ENCODE data around the gene RGS3. TPM values are rescaled to one million over a fixed set of nuclear protein-coding genes. Genes with fewer than 3 reads are reported as not detected.

Gene RGS3
- total and polyA plus RNA-seq, 10 of the 15 experiments (the other 5 are each of a cell fraction or from before 2014, with no cell fraction given), result 2.9 to 138 (median 28.8) TPM

GRCh38 chr9:113606510-113606909, 143.0 kb downstream of the RGS3 start:
- SMC1A ChIA-PET (ENCODE audit: uncharacterized antibody, unreplicated experiment), result interaction anchor here (0.5 to 2.3 kb wide), 7 partner anchors 10 to 814 kb away, joined by 3 to 9 read pairs (median 4); no protein-coding TSS in a partner anchor
- no TSS peak for BruUV-seq (replicated peaks)
- H3K9me3 ChIP-seq (replicated peaks; ENCODE audit: control insufficient read depth, insufficient read depth, low read length), result no peaks in the 10 kb centered on the region

DNA sequence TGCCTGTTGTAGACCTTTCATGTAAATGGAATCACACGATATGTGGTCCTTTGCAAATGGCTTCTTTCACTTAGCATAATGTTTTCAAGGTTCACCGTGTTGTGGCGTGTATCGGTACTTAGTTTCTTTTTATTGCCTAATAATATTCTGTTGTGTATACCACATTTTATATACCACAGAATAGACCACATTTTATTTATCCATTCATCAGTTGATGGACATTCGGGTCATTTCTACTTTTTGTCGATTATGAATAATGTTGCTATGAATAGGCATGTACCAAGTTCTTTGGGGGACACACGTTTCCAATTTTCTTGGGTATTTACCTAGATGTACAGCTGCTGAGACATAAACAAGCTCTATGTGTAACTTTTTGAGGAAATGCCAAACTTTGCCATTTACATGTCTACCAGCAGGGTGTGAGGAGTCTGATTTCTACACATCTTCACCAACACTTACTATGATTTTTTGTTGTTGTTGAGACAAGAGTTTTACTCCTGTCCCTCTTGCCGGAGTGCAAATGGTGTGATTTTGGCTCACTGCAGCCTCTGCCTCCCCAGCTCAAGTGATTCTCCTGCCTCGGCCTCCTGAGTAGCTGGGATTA, 144.7 kb downstream of the RGS3 start:
- no peak for DNase-seq (ENCODE audit: low read depth, low spot score)
- POLR2A ChIA-PET, result interaction anchor here (1.2 kb wide), 1 partner anchor 16 kb away, joined by 3 read pairs; no protein-coding TSS in a partner anchor
- in situ Hi-C loops (cut with MboI) (no loop called here), intact Hi-C loops (cut with micrococcal nuclease; ENCODE audit: unreplicated experiment) (no loop called here)
- H3K9me3 ChIP-seq (replicated peaks; ENCODE audit: control insufficient read depth, insufficient read depth, low read length), result no peaks in the 10 kb centered on the region
- SMC1A ChIA-PET (ENCODE audit: uncharacterized antibody, unreplicated experiment), result no interaction called here
- RAD21 ChIA-PET (ENCODE audit: unreplicated experiment), result no interaction called here
- H3K27me3 ChIP-seq (replicated peaks in 1 of 2; ENCODE audit: control insufficient read depth in 2 of 2, insufficient read depth in 2 of 2, low read length in 1 of 2), result no peaks in the 10 kb centered on the region
- WGBS (ENCODE audit: insufficient coverage, insufficient replicate concordance, low lambda C conversion rate, missing lambda C conversion rate), result 66% methylated on average over 9 of the region's 9 CpGs
- FAIRE-seq, result no peak
- H4K20me1 ChIP-seq (ENCODE audit: control insufficient read depth, insufficient read depth), result no peaks in the 10 kb centered on the region
- H3K4me3 ChIP-seq, result no peak overlapping the region
- H3K27ac ChIP-seq (ENCODE audit: control insufficient read depth, insufficient read depth), result no peak overlapping the region
- no peak overlapping the region for H2AFZ ChIP-seq (ENCODE audit: control insufficient read depth, low read depth, low read length)
- no peak for ATAC-seq
- no peaks in the 10 kb centered on the region for H3K79me2 ChIP-seq (ENCODE audit: control insufficient read depth, insufficient read depth, low read length)
- BruUV-seq (replicated peaks), result no TSS peak
- H3K4me2 ChIP-seq (ENCODE audit: control insufficient read depth, insufficient read depth), result no peak overlapping the region
- no peak for TF ChIP-seq DPF2 (IDR thresholded peaks at IDR 0.05)
- no peak for TF ChIP-seq ZZZ3 (IDR thresholded peaks at IDR 0.05; ENCODE audit: control insufficient read depth, insufficient read length, low read depth)
- no peak for TF ChIP-seq YBX1 (IDR thresholded peaks at IDR 0.05)
- no peak for TF ChIP-seq ESRRA (IDR thresholded peaks at IDR 0.05; ENCODE audit: low read length)
- TF ChIP-seq, protein P1, sequence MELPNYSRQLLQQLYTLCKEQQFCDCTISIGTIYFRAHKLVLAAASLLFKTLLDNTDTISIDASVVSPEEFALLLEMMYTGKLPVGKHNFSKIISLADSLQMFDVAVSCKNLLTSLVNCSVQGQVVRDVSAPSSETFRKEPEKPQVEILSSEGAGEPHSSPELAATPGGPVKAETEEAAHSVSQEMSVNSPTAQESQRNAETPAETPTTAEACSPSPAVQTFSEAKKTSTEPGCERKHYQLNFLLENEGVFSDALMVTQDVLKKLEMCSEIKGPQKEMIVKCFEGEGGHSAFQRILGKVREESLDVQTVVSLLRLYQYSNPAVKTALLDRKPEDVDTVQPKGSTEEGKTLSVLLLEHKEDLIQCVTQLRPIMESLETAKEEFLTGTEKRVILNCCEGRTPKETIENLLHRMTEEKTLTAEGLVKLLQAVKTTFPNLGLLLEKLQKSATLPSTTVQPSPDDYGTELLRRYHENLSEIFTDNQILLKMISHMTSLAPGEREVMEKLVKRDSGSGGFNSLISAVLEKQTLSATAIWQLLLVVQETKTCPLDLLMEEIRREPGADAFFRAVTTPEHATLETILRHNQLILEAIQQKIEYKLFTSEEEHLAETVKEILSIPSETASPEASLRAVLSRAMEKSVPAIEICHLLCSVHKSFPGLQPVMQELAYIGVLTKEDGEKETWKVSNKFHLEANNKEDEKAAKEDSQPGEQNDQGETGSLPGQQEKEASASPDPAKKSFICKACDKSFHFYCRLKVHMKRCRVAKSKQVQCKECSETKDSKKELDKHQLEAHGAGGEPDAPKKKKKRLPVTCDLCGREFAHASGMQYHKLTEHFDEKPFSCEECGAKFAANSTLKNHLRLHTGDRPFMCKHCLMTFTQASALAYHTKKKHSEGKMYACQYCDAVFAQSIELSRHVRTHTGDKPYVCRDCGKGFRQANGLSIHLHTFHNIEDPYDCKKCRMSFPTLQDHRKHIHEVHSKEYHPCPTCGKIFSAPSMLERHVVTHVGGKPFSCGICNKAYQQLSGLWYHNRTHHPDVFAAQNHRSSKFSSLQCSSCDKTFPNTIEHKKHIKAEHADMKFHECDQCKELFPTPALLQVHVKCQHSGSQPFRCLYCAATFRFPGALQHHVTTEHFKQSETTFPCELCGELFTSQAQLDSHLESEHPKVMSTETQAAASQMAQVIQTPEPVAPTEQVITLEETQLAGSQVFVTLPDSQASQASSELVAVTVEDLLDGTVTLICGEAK (IDR thresholded peaks at IDR 0.05; ENCODE audit: borderline replicate concordance), result no peak
- TF ChIP-seq POU2F2 (IDR thresholded peaks at IDR 0.05; ENCODE audit: borderline replicate concordance, low read depth, low read length), result no peak
- H3K4me1 ChIP-seq (ENCODE audit: control insufficient read depth, insufficient read depth, low read length), result no peaks in the 10 kb centered on the region
- no peak overlapping the region for H3K9ac ChIP-seq (ENCODE audit: control insufficient read depth, insufficient read depth, low read length)
- no peaks in the 10 kb centered on the region for H3K36me3 ChIP-seq (ENCODE audit: control insufficient read depth in 2 of 2, insufficient read depth in 2 of 2, low read length in 1 of 2)
- CTCF ChIA-PET, result interaction anchor here (1.0 to 2.8 kb wide), 2 partner anchors 47 to 162 kb away, joined by 3 to 10 read pairs; no protein-coding TSS in a partner anchor

More at GRCh38 chr9:113606510-113606909, 143.0 kb downstream of the RGS3 start:
- no peak overlapping the region for H3K27ac ChIP-seq (ENCODE audit: control insufficient read depth, insufficient read depth)
- ChIA-PET CTCF (interaction anchor here (1.0 to 2.8 kb wide), 6 partner anchors 14 to 160 kb away, joined by 3 to 14 read pairs (median 4); no protein-coding TSS in a partner anchor), RAD21 (ENCODE audit: unreplicated experiment) (interaction anchor here (0.6 to 1.2 kb wide), 3 partner anchors 25 to 49 kb away, joined by 3 to 4 read pairs (median 4); no protein-coding TSS in a partner anchor), POLR2A (no interaction called here)
- no peak overlapping the region for H3K9ac ChIP-seq (ENCODE audit: control insufficient read depth, insufficient read depth, low read length)
- no peaks in the 10 kb centered on the region for H4K20me1 ChIP-seq (ENCODE audit: control insufficient read depth, insufficient read depth)
- peaks cover 7% of the 10 kb centered on the region; the same call in 1 of the 2 replicates for H3K4me1 ChIP-seq (ENCODE audit: control insufficient read depth, insufficient read depth, low read length)
- H3K27me3 ChIP-seq (replicated peaks in 1 of 2; ENCODE audit: control insufficient read depth in 2 of 2, insufficient read depth in 2 of 2, low read length in 1 of 2), result no peaks in the 10 kb centered on the region
- FAIRE-seq (no peak), ATAC-seq (no peak), DNase-seq (ENCODE audit: low read depth, low spot score) (no peak)
- H3K79me2 ChIP-seq (ENCODE audit: control insufficient read depth, insufficient read depth, low read length), result no peaks in the 10 kb centered on the region
- no peak overlapping the region for H2AFZ ChIP-seq (ENCODE audit: control insufficient read depth, low read depth, low read length)
- 56% methylated on average over 6 of the region's 6 CpGs for WGBS (ENCODE audit: insufficient coverage, insufficient replicate concordance, low lambda C conversion rate, missing lambda C conversion rate)
- intact Hi-C loops (cut with micrococcal nuclease; ENCODE audit: unreplicated experiment), result no loop called here
- in situ Hi-C loops (cut with MboI), result no loop called here
- no peak overlapping the region for H3K4me3 ChIP-seq
- TF ChIP-seq EGR1 (IDR thresholded peaks at IDR 0.05; ENCODE audit: borderline replicate concordance in 1 of 2, low read depth in 2 of 2, low read length in 2 of 2), result no peak
- no peak for TF ChIP-seq CEBPB (IDR thresholded peaks at IDR 0.05; ENCODE audit: borderline replicate concordance in 1 of 2, low read depth in 2 of 2, low read length in 2 of 2)
- TF ChIP-seq TCF7 (IDR thresholded peaks at IDR 0.05; ENCODE audit: borderline replicate concordance), result no peak
- TF ChIP-seq NR2C1 (IDR thresholded peaks at IDR 0.05), result no peak
- no peak for TF ChIP-seq CREB1 (IDR thresholded peaks at IDR 0.05; ENCODE audit: low read depth)
- no peaks in the 10 kb centered on the region for H3K36me3 ChIP-seq (ENCODE audit: control insufficient read depth in 2 of 2, insufficient read depth in 2 of 2, low read length in 1 of 2)
- H3K4me2 ChIP-seq (ENCODE audit: control insufficient read depth, insufficient read depth), result no peak overlapping the region

Data from GM12878 (cell line).